ENCODE measurements around the gene CNKSR1.

Gene CNKSR1

GRCh38 chr1:26160527-26161414 lies 16.5 kb upstream of the CNKSR1 start:
- DNase-seq (ENCODE audit: low read depth): no peak

DNA sequence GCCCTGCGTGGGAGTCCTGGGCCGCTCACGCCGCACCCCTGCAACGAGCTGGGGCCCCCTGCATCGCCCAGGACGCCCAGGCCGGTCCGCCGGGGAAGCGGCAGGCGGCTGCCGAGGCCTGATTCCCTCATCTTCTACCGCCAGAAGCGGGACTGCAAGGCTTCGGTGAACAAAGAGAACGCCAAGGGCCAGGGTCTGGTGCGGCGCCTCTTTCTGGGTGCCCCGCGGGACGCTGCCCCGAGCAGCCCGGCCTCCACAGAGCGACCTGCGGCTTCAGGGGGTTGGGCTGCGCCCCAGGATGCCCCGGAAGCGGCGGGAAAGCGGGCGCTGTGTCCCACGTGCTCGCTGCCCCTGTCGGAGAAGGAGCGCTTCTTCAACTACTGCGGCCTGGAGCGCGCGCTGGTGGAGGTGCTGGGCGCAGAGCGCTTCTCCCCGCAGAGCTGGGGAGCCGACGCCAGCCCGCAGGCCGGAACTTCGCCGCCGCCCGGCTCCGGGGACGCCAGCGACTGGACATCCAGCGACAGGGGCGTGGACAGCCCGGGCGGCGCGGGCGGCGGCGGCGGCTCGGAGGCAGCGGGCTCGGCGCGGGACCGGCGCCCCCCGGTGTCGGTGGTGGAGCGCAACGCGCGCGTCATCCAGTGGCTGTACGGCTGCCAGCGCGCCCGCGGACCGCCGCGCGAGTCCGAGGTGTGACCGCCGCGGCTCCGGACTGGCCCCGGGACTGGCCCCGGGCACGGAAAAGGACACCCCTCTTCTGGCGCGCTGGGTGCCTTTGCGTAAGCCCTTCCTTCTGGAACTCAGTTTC lies 15.7 kb upstream of the CNKSR1 start:
- peak; percentile 20 for DNase-seq (ENCODE audit: low read depth)

DNA sequence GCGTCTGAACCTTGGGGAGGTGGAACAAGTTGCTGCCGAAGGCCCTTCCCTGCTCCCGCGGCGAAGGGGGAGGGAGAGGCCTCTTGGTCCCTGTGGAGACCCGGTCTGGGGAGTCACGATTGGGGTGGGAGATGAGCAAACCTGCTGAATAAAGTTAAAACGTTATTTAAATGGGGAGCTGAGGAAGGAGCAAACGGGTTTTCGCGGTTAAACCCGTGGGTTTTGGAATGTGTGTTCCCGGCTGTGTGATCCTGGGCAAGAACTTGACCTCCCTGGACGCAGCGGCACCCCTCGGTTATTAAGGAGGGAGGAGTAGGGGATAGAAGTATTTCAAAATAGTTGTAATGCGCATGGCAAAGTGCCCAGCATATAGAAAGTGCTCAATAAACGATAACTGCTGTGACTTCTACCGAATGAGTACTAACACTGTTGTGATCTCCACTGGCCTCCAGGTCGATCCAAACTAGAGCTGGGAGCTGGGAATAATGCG lies 15.0 kb upstream of the CNKSR1 start:
- no peak for DNase-seq (ENCODE audit: low read depth)

- no peak for DNase-seq (ENCODE audit: low read depth)
These were observed 13.6 kb upstream of the CNKSR1 start for GRCh38 chr1:26163684-26164035.

- peak; percentile 42 for DNase-seq (ENCODE audit: low read depth)
These were observed 13.0 kb upstream of the CNKSR1 start for GRCh38 chr1:26164036-26164860.

DNA sequence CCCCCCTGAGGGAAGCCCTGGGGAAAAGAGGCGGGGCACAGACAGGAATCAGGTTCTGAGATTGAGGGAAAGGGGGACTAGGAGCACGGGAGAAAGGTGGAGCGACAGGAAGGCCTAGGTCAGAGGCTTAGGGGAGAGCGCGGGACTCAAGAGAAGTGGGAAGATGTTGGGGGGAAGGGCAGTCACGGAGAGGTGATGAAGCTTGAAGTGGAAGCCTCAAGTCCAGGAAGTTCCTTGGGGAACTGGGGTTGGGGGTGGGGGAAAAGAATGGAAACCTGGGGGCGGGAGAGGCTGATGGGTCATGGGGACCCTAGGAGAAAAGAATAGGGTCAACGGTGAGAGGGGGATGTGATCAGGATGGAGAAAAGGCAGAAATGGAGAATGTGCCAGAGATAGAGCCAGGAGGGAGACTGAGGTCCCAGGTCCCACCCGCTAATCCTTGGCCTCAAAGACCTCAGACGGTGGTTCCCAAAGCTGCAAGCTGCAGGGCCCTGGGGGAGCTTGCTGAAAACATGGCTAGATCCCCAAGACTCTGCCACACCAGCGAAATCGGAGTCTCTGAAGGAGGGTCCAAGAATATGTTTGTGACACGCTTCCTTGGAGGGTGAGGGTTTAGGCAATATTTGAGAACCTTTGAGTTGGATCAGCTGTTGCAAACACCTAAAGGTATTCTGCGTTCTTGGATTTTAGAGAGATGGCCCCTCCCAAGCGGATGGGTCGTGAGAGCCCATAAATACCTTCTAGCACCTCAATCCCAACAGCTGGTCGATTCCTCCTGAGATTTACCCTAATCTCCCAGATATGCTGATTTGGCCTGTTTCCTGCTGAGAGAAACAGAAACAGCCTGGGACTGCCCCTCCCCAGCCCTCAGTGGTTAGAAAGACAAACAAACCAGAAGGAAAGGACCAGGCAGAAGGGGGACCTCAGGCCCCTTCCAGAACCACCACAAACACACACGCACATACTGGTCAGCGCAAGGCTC lies 12.1 kb upstream of the CNKSR1 start:
- DNase-seq (ENCODE audit: low read depth): no peak

- DNase-seq (ENCODE audit: low read depth): no peak
These were observed 10.5 kb upstream of the CNKSR1 start for GRCh38 chr1:26166719-26167281.

DNA sequence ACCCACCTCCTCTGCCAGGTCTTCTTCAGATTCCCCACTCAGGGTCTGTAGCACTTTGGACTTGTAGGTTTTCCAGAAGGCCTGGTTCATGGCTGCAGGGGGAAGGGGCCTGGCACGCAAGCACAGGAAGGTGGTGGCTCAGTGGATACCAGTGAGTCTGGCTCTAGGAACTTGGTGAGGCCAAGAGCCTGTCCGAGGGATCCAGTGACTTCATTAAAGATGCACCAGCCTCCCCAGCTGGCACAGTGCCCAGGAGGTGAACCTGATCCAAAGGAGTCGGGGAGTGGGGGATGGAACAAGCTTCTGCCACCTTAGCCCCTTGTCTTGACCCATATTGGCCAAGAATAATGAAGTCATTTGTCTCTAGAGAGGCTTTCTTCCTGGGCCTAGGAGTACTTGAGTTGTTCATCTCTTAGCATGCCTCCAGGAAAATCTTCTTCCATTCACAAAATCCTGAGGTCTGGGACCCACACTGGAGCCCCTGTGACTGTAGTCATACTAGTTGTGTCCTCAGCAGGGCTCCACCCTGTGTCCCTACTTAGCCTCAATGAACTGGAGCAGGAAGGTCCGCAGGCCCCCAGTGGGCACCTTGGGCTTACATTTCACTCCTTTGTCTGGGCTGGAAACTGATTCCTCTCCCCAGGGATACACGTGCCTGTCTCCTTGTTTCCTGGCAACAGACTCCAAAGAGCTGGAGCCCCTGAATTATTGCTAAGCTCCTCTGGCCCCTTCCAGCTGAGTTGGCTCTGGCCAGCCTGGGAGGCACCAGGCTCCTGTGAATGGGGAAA lies 8.7 kb upstream of the CNKSR1 start, which contains the start of gene C1orf232:
C1orf232 (minus strand) TSS at position 554 of the 788 bp plus-strand sequence; CDS start at position 90, 464 bp downstream.
- DNase-seq (ENCODE audit: low read depth): no peak

DNA sequence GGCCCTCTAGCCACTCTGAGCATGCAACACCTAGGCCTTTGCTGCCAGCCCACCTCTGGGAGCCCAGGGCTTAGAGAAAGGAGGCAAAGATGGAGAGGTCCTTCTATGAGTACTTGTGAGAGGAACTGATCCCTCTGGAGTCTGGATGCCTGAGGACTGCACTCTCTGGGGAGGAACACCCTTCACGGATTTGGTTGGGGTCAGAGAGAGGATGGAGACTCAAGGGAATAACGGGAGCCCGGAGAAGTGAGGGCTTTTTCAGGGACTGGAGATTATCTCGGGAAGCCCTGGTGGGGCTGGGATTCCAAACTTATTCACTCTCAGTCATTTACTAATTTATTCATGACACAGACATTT lies 8.1 kb upstream of the CNKSR1 start:
- no peak for DNase-seq (ENCODE audit: low read depth)

GRCh38 chr1:26169669-26170471 lies 7.4 kb upstream of the CNKSR1 start, which contains the start of gene ZNF593:
Gene ZNF593 (plus strand): TSS chr1:26169908. CDS start chr1:26169984, 76 bp downstream.
- peak; percentile 73 for DNase-seq (ENCODE audit: low read depth)

DNA sequence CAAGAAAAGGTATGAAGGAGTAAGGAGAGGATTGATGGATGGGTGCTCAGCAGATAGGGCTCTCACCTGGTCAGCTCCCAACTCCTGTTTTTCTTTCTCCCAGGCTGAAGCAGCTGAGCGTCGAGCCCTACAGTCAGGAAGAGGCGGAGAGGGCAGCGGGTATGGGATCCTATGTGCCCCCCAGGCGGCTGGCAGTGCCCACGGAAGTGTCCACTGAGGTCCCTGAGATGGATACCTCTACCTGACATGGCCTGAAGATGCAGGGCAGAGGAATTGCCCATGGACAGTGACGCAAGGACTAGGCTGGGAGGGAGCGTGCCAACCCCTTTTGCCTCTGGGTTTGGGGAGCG lies 6.8 kb upstream of the CNKSR1 start:
- DNase-seq (ENCODE audit: low read depth): no peak

DNA sequence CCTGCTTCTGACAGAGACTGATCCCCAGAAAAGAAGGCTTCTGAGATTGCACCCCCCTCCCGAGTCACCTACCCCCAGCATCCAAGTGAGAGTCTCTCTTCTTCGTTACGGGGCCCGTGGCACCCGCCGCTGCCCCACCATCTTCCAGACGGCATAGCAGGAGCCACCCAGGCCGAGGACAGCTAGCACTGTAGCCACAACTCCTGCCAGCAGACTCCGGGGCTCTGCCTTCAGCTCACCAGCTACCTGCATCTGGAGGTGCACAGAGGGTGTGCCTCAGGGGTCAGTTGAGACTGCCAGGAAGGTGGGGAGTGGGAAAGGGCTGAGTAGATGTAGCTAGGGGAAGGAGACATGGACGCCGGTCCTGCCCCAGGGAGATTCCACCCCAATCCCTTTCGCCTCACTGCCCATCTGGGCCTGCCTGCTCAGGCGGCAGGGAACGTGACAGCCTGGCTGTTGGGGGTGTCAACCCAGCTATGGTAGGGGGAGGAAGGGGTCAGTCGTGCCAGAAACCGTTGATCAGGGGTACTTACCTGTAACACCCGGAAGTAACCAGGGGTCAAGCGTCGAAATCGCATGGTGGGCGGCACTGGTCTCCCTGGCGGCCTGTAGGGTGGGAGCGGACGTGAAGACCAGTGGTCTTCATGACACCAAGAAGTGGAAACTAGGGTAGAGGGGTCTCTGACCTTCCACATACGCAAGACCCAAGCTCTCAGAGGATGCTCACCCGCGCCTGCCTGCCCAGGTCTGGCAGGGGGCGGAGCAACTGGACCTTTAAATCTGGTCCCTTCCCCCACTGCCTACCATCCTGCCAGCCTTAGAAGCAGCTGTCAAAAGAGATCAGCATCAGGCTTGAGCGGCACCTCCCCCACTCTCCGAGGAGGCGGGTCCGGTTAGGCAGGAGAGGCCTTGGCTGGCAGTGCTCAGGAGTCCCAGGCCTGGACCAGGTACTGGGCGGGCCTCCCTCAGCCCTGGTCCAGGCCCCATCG lies 5.9 kb upstream of the CNKSR1 start, which contains the start of gene ZNF593OS:
ZNF593OS (minus strand) TSS at position 749 of the 989 bp plus-strand sequence; CDS start at position 578, 171 bp downstream.
- DNase-seq (ENCODE audit: low read depth): no peak

GRCh38 chr1:26175346-26175745 lies 1.9 kb upstream of the CNKSR1 start:
- DNase-seq (ENCODE audit: low read depth): no peak

DNA sequence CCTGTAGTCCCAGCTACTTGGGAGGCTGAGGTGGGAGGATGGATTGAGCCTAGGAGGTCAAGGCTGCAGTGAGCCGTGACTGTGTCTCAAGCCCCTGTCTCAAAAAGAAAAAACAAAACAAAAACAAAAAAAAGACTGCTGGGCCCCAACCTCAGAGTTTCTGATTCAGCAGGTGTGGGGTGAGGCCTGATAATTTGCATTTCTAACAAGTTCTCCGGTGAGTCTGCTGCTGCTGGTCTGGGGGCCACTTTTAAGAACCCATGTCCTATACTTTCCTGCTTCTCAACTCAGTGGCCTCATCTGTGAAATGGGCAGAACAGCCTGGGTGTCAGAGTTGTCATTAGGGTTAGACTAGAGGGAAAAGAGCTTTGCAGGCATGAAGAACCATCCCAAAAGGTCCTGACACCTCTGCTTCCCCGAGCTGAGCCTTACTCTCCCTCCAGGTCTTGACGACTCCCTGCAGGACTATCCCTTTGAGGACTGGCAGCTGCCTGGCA lies 2.8 kb downstream of the CNKSR1 start:
- DNase-seq (ENCODE audit: low read depth): no peak

DNA sequence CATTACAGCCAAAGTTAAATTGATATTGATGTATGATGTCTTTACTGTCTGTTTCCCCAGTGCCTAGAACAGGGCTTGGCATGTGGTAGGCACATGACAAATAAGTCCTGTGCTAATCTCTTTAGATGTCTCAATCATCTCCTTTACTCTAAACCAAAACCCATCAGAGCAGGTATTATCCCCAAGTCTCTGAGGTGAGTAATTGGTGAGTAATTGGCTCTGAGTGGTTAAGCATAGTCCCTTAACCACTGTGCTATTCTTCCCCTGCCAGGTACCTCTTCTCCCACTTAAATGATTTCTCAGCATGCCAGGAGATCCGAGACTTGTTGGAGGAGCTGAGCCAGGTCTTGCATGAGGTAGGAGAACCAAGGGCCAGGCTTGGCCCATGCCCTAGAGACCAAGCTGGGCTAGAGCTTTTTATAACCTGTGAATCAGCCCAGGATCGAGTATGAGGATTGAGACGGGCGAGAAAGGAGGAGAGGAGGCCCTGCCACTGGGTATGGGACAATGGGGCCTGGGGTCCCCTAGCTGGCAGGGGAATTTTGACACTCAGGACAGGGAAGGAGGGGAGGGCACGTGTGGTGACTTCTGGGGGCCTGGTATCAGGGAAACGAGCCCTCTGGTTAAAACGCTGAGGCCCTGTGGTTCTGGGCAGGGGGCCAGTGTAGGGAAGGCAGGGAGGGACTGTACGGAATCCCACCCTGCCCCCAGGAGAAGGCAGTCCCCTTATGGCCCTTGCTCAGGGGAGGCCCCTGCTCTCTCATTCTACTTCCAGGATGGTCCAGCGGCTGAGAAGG lies 4.5 kb downstream of the CNKSR1 start:
- no peak for DNase-seq (ENCODE audit: low read depth)

- DNase-seq (ENCODE audit: low read depth): no peak
These were observed 5.0 kb downstream of the CNKSR1 start for GRCh38 chr1:26182383-26182696.

GRCh38 chr1:26184086-26184485 lies 6.8 kb downstream of the CNKSR1 start:
- no peak for DNase-seq (ENCODE audit: low read depth)

All from activated T-helper 1 cell treated with Interleukin-2 at 50 U/mL for 16 hours (primary cell).